ENCODE measurements around the gene UBQLN1. TPM values are rescaled to one million over a fixed set of nuclear protein-coding genes. Genes with fewer than 3 reads are reported as not detected.

The UBQLN1 gene
- total and polyA plus RNA-seq, 9 of the 15 experiments (the other 6 are each of a cell fraction or from before 2014, with no cell fraction given) = 7.5 to 120 (median 52.8) TPM

GRCh38 chr9:83622939-83623678, 84.6 kb downstream of the UBQLN1 start, which contains the start of gene IDNK (continued):
- TF ChIP-seq ELF1 (tag; IDR thresholded peaks at IDR 0.05) (peak; percentile 47), TFAP4 (CRISPR knock-in tag; IDR thresholded peaks at IDR 0.05; ENCODE audit: borderline replicate concordance) (peak; percentile 13; the same call in 1 of the 2 replicates), SMAD4 (CRISPR knock-in tag; conservative IDR thresholded peaks at IDR 0.05) (0 out of 2 replicates have a peak, but pooled peaks have one; percentile 23), ATF7 (IDR thresholded peaks at IDR 0.05) (0 out of 2 replicates have a peak, but pooled peaks have one; percentile 27), ELF4 (CRISPR knock-in tag; IDR thresholded peaks at IDR 0.05) (0 out of 2 replicates have a peak, but pooled peaks have one; percentile 63), LARP7 (IDR thresholded peaks at IDR 0.05) (0 out of 2 replicates have a peak, but pooled peaks have one; percentile 27), CTBP1 (IDR thresholded peaks at IDR 0.05; ENCODE audit: borderline replicate concordance) (peak; percentile 27), PCBP1 (IDR thresholded peaks at IDR 0.05; ENCODE audit: low read depth, low read length, poor library complexity, severe bottlenecking) (peak; percentile 94), ZNF766 (CRISPR knock-in tag; conservative IDR thresholded peaks at IDR 0.05) (no peak), OTX1 (CRISPR knock-in tag; IDR thresholded peaks at IDR 0.05) (peak; percentile 75), FIP1L1 (IDR thresholded peaks at IDR 0.05; ENCODE audit: low read depth, low read length, poor library complexity, severe bottlenecking) (peak; percentile 34), ATF1 (CRISPR knock-in tag; IDR thresholded peaks at IDR 0.05) (0 out of 2 replicates have a peak, but pooled peaks have one; percentile 31), ATF1 (tag; IDR thresholded peaks at IDR 0.05) (0 out of 2 replicates have a peak, but pooled peaks have one; percentile 32), ZNF778 (CRISPR knock-in tag; IDR thresholded peaks at IDR 0.05) (no peak), ZNF239 (CRISPR knock-in tag; IDR thresholded peaks at IDR 0.05) (no peak), E2F6 (IDR thresholded peaks at IDR 0.05; ENCODE audit: borderline replicate concordance in 1 of 2, extremely low read depth in 1 of 2, insufficient read depth in 1 of 2, insufficient read length in 1 of 2, low read depth in 1 of 2, low read length in 1 of 2, poor library complexity in 1 of 2, severe bottlenecking in 1 of 2) (peak in 1 of 2 experiments; percentile 50), HIVEP1 (CRISPR knock-in tag; IDR thresholded peaks at IDR 0.05) (no peak), KLF1 (tag; IDR thresholded peaks at IDR 0.05) (peak; percentile 15; the same call in 1 of the 2 replicates), RBFOX2 (IDR thresholded peaks at IDR 0.05; ENCODE audit: low read depth, low read length) (peak; percentile 90), CREB1 (IDR thresholded peaks at IDR 0.05) (peak; percentile 50; the same call in 1 of the 2 replicates), CREB1 (CRISPR knock-in tag; IDR thresholded peaks at IDR 0.05) (peak; percentile 13; the same call in 1 of the 2 replicates), SREBF2 (CRISPR knock-in tag; IDR thresholded peaks at IDR 0.05) (no peak)
- TF ChIP-seq, protein P1, sequence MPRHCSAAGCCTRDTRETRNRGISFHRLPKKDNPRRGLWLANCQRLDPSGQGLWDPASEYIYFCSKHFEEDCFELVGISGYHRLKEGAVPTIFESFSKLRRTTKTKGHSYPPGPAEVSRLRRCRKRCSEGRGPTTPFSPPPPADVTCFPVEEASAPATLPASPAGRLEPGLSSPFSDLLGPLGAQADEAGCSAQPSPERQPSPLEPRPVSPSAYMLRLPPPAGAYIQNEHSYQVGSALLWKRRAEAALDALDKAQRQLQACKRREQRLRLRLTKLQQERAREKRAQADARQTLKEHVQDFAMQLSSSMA (CRISPR knock-in tag; IDR thresholded peaks at IDR 0.05) = 0 out of 2 replicates have a peak, but pooled peaks have one; percentile 27
- TF ChIP-seq, protein P2, sequence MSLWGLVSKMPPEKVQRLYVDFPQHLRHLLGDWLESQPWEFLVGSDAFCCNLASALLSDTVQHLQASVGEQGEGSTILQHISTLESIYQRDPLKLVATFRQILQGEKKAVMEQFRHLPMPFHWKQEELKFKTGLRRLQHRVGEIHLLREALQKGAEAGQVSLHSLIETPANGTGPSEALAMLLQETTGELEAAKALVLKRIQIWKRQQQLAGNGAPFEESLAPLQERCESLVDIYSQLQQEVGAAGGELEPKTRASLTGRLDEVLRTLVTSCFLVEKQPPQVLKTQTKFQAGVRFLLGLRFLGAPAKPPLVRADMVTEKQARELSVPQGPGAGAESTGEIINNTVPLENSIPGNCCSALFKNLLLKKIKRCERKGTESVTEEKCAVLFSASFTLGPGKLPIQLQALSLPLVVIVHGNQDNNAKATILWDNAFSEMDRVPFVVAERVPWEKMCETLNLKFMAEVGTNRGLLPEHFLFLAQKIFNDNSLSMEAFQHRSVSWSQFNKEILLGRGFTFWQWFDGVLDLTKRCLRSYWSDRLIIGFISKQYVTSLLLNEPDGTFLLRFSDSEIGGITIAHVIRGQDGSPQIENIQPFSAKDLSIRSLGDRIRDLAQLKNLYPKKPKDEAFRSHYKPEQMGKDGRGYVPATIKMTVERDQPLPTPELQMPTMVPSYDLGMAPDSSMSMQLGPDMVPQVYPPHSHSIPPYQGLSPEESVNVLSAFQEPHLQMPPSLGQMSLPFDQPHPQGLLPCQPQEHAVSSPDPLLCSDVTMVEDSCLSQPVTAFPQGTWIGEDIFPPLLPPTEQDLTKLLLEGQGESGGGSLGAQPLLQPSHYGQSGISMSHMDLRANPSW (CRISPR knock-in tag; IDR thresholded peaks at IDR 0.05) = no peak

All from K562 (cell line).